K562 (cell line): ENCODE results near the gene UBE2D2. TPM values are rescaled to one million over a fixed set of nuclear protein-coding genes. Genes with fewer than 3 reads are reported as not detected.
A peak's percentile ranks its signal among the peaks of the same experiment; 100 is the strongest.

Experiments
- C11orf30 ChIP-seq: fragments of 450-650 bp; IDR thresholded peaks from 2 replicates; pipeline ENCODE4 v1.6.1; 2016; ENCODE audit warnings: low read depth, mild to moderate bottlenecking
- CBX2 ChIP-seq: fragments of 200-600 bp; sonication (generic); IDR thresholded peaks from one replicate; pipeline ENCODE4 v1.6.1; 2012; ENCODE audit warnings: mild to moderate bottlenecking, low read length, inconsistent platforms; ENCODE audit not compliant: insufficient read depth, poor library complexity, severe bottlenecking
- CREM ChIP-seq: IDR thresholded peaks from 2 replicates; pipeline ENCODE4 v1.6.1; 2014; ENCODE audit warnings: antibody characterized with exemption, low read depth
- EP400 ChIP-seq: fragments of 450-650 bp; IDR thresholded peaks from 2 replicates; pipeline ENCODE4 v1.6.1; 2017; ENCODE audit warnings: antibody characterized with exemption, mild to moderate bottlenecking, moderate library complexity
- ETV6 ChIP-seq, 3 experiments: fragments of 150-350 bp in 1 of 3; sonication (generic) in 1 of 3; formaldehyde crosslinking in 1 of 3; IDR thresholded peaks; 2 replicates each; pipeline versions ENCODE4 v1.6.1 to v1.8.0; 2014 to 2022; ENCODE audit warnings: borderline replicate concordance in 2 of 3, low read depth in 2 of 3, antibody characterized with exemption in 1 of 3, low read length in 1 of 3, mild to moderate bottlenecking in 1 of 3, missing genetic modification reagents in 1 of 3
- HSF4 ChIP-seq: fragments of 250-450 bp; sonication (Bioruptor Pico); IDR thresholded peaks from 2 replicates; pipeline ENCODE4 v2.1.2; 2022; ENCODE audit warnings: mild to moderate bottlenecking, moderate library complexity, borderline replicate concordance
- KDM4B ChIP-seq, 2 experiments: fragments of 450-650 bp in 1 of 2; sonication (generic) in 1 of 2; IDR thresholded peaks; 2 replicates each; pipeline ENCODE4 v1.6.1; 2016 to 2017; ENCODE audit warnings: borderline replicate concordance in 2 of 2, antibody characterized with exemption in 1 of 2, low read depth in 1 of 2, mild to moderate bottlenecking in 1 of 2
- L3MBTL2 ChIP-seq: fragments of 450-650 bp; IDR thresholded peaks from 2 replicates; pipeline ENCODE4 v1.6.1; 2016; ENCODE audit warnings: mild to moderate bottlenecking, moderate library complexity
- NEUROD1 ChIP-seq: fragments of 150-350 bp; IDR thresholded peaks from 2 replicates; pipeline ENCODE4 v1.6.1; 2014; ENCODE audit warnings: borderline replicate concordance, low read length, low read depth; ENCODE audit not compliant: partially characterized antibody
- POLR2AphosphoS5 ChIP-seq: IDR thresholded peaks from 2 replicates; pipeline ENCODE4 v1.6.1; 2011; ENCODE audit warnings: mild to moderate bottlenecking, low read depth, low read length, moderate library complexity; ENCODE audit not compliant: control insufficient read depth, insufficient read depth
- RBM22 ChIP-seq: fragments of 200-400 bp; formaldehyde crosslinking; IDR thresholded peaks from 2 replicates; pipeline ENCODE4 v1.6.1; 2018; ENCODE audit warnings: low read length, low read depth; ENCODE audit not compliant: poor library complexity, severe bottlenecking
- SAFB ChIP-seq: fragments of 200-400 bp; formaldehyde crosslinking; IDR thresholded peaks from 2 replicates; pipeline ENCODE4 v1.6.1; 2017; ENCODE audit warnings: low read depth, low read length, borderline replicate concordance
- SMARCA4 ChIP-seq: fragments of 450-650 bp; IDR thresholded peaks from 2 replicates; pipeline ENCODE4 v1.6.1; 2016
- ZNF316 ChIP-seq: fragments of 450-650 bp; IDR thresholded peaks from 2 replicates; pipeline ENCODE4 v1.6.1; 2016
- ZNF436 ChIP-seq: fragments of 250-450, 450-650 bp; sonication (Bioruptor Pico); formaldehyde crosslinking; IDR thresholded peaks from 2 replicates; pipeline ENCODE4 v1.7.0; 2020; ENCODE audit warnings: mild to moderate bottlenecking
- polyA plus RNA-seq, 8 experiments: library from polyadenylated mRNA; depleted of rRNA in 4 of 8; stranded (reverse) in 5 of 8; unstranded in 3 of 8; fragments of >200 nt; fragmentation: Nextera tagmentation in 2 of 8; fragmentation: Illumina TruSeq in 1 of 8; extraction: Ambion mirVana in 2 of 8; extraction: Trizol in 1 of 8; gene quantifications; 2 replicates each; pipeline versions ENCODE4 v1.2.1 to v1.2.3, GENCODE V29; 2011 to 2014; ENCODE audit warnings: inconsistent platforms in 1 of 8, missing spikeins in 1 of 8
- total RNA-seq, 7 experiments: library from RNA; depleted of rRNA in 6 of 7; stranded (reverse); fragments of >200 nt in 6 of 7; fragmentation: Illumina TruSeq in 2 of 7; extraction: Trizol in 2 of 7; gene quantifications; 2 replicates each; pipeline versions ENCODE4 v1.2.1 to v1.2.3, GENCODE V29; 2011 to 2021; ENCODE audit warnings: low replicate concordance in 1 of 7
- TF ChIP-seq, protein P1 (sequence below): fragments of 450-650 bp; IDR thresholded peaks from 2 replicates; pipeline ENCODE4 v1.7.1; 2018; ENCODE audit warnings: mild to moderate bottlenecking, low read depth; ENCODE audit not compliant: partially characterized antibody
- TF ChIP-seq, protein P2 (sequence below): sonication (generic); formaldehyde crosslinking; IDR thresholded peaks from 2 replicates; pipeline ENCODE4 v1.9.0; 2022; ENCODE audit warnings: mild to moderate bottlenecking, missing genetic modification reagents
- TF ChIP-seq, protein P3 (sequence below): fragments of 450-650 bp; IDR thresholded peaks from 2 replicates; pipeline ENCODE4 v1.6.1; 2017; ENCODE audit warnings: mild to moderate bottlenecking, moderate library complexity
- TF ChIP-seq, protein P4 (sequence below): fragments of 250-450 bp; sonication (Bioruptor Pico); IDR thresholded peaks from 2 replicates; pipeline ENCODE4 v1.5.0; 2021; ENCODE audit warnings: mild to moderate bottlenecking, borderline replicate concordance

Gene UBE2D2
- total and polyA plus RNA-seq, 9 of the 15 experiments (the other 6 are each of a cell fraction or from before 2014, with no cell fraction given) = 53.6 to 198 (median 122) TPM

DNA sequence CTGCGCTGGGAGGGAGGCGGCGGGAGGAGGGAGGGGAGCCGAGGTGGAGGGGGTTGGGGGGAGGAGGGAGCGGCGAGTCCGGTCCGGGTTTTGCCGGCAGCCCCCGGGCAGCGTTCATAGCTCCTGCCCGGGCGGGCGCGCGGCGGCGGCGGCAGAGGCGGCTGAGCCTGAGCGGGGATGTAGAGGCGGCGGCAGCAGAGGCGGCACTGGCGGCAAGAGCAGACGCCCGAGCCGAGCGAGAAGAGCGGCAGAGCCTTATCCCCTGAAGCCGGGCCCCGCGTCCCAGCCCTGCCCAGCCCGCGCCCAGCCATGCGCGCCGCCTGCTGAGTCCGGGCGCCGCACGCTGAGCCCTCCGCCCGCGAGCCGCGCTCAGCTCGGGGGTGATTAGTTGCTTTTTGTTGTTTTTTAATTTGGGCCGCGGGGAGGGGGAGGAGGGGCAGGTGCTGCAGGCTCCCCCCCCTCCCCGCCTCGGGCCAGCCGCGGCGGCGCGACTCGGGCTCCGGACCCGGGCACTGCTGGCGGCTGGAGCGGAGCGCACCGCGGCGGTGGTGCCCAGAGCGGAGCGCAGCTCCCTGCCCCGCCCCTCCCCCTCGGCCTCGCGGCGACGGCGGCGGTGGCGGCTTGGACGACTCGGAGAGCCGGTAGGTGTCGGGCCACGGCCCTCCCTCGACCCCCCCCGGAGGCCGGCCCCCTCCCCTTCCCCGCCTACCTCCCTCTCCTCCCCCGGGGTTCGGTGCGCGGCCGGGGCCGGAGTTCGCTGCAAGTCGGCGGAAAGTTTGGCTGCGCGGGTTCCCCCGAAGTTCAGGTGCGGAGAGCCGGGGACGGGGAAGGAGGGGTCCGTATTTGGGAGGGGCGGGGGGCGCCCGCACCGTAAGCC, 87.3 kb downstream of the UBE2D2 start, which contains the start of gene CXXC5 (continued):
- no peak for TF ChIP-seq CBX2
- TF ChIP-seq, protein P1, sequence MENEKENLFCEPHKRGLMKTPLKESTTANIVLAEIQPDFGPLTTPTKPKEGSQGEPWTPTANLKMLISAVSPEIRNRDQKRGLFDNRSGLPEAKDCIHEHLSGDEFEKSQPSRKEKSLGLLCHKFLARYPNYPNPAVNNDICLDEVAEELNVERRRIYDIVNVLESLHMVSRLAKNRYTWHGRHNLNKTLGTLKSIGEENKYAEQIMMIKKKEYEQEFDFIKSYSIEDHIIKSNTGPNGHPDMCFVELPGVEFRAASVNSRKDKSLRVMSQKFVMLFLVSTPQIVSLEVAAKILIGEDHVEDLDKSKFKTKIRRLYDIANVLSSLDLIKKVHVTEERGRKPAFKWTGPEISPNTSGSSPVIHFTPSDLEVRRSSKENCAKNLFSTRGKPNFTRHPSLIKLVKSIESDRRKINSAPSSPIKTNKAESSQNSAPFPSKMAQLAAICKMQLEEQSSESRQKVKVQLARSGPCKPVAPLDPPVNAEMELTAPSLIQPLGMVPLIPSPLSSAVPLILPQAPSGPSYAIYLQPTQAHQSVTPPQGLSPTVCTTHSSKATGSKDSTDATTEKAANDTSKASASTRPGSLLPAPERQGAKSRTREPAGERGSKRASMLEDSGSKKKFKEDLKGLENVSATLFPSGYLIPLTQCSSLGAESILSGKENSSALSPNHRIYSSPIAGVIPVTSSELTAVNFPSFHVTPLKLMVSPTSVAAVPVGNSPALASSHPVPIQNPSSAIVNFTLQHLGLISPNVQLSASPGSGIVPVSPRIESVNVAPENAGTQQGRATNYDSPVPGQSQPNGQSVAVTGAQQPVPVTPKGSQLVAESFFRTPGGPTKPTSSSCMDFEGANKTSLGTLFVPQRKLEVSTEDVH = no peak
- no peak for TF ChIP-seq ZNF316
- 0 out of 4 replicates have a peak, but pooled peaks of 1 of the 2 experiments have one; percentile 68 for TF ChIP-seq KDM4B (IDR thresholded peaks at IDR 0.05; ENCODE audit: borderline replicate concordance in 2 of 2, low read depth in 1 of 2)
- no peak for TF ChIP-seq RBM22
- TF ChIP-seq L3MBTL2 = no peak
- TF ChIP-seq CREM = no peak; the same call in 1 of the 2 replicates
- TF ChIP-seq EP400 = no peak; the same call in 1 of the 2 replicates
- no peak for TF ChIP-seq HSF4
- TF ChIP-seq, protein P2, sequence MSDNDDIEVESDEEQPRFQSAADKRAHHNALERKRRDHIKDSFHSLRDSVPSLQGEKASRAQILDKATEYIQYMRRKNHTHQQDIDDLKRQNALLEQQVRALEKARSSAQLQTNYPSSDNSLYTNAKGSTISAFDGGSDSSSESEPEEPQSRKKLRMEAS (CRISPR knock-in tag) = 0 out of 2 replicates have a peak, but pooled peaks have one; percentile 12
- peak; percentile 91 for TF ChIP-seq NEUROD1
- TF ChIP-seq, protein P3, sequence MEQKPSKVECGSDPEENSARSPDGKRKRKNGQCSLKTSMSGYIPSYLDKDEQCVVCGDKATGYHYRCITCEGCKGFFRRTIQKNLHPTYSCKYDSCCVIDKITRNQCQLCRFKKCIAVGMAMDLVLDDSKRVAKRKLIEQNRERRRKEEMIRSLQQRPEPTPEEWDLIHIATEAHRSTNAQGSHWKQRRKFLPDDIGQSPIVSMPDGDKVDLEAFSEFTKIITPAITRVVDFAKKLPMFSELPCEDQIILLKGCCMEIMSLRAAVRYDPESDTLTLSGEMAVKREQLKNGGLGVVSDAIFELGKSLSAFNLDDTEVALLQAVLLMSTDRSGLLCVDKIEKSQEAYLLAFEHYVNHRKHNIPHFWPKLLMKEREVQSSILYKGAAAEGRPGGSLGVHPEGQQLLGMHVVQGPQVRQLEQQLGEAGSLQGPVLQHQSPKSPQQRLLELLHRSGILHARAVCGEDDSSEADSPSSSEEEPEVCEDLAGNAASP = no peak
- no peak for TF ChIP-seq ZNF436 (CRISPR knock-in tag)
- no peak for TF ChIP-seq C11orf30
- 0 out of 2 replicates have a peak, but pooled peaks have one; percentile 38 for TF ChIP-seq POLR2AphosphoS5
- no peak for TF ChIP-seq ETV6 (IDR thresholded peaks at IDR 0.05; ENCODE audit: borderline replicate concordance in 1 of 2, low read depth in 2 of 2, low read length in 1 of 2)
- no peak for TF ChIP-seq ETV6 (CRISPR knock-in tag; IDR thresholded peaks at IDR 0.05; ENCODE audit: borderline replicate concordance)
- TF ChIP-seq SAFB = no peak
- TF ChIP-seq SMARCA4 = no peak
- TF ChIP-seq, protein P4, sequence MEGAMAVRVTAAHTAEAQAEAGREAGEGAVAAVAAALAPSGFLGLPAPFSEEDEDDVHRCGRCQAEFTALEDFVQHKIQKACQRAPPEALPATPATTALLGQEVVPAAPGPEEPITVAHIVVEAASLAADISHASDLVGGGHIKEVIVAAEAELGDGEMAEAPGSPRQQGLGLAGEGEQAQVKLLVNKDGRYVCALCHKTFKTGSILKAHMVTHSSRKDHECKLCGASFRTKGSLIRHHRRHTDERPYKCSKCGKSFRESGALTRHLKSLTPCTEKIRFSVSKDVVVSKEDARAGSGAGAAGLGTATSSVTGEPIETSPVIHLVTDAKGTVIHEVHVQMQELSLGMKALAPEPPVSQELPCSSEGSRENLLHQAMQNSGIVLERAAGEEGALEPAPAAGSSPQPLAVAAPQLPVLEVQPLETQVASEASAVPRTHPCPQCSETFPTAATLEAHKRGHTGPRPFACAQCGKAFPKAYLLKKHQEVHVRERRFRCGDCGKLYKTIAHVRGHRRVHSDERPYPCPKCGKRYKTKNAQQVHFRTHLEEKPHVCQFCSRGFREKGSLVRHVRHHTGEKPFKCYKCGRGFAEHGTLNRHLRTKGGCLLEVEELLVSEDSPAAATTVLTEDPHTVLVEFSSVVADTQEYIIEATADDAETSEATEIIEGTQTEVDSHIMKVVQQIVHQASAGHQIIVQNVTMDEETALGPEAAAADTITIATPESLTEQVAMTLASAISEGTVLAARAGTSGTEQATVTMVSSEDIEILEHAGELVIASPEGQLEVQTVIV (CRISPR knock-in tag) = no peak
